Peyer's patch (tissue), 4 donors: ENCODE measurements around the gene TBX6. TPM values are rescaled to one million over a fixed set of nuclear protein-coding genes. Genes with fewer than 3 reads are reported as not detected.

Experiments used
- DNase-seq, 3 donors: peaks; one replicate each; pipeline ENCODE4 v3.0.0-alpha.2; 2017 to 2019
- H3K27ac ChIP-seq, 4 donors: fragments of 200-600 bp; sonication (generic); one replicate each; pipeline ENCODE4 v1.5.1; 2016 to 2019
- H3K27me3 ChIP-seq, 2 donors: fragments of 200-600 bp; sonication (generic); one replicate each; pipeline ENCODE4 v1.5.1; 2019
- H3K36me3 ChIP-seq, 3 donors: fragments of 200-600 bp; sonication (generic); one replicate each; pipeline ENCODE4 v1.5.1; 2016 to 2019
- H3K4me1 ChIP-seq, 4 donors: fragments of 200-600 bp; sonication (generic); one replicate each; pipeline ENCODE4 v1.5.1; 2016 to 2019
- H3K4me3 ChIP-seq, 4 donors: fragments of 200-600 bp; sonication (generic); 1 replicate in 3 of 4; 2 replicates in 1 of 4; pipeline ENCODE4 v1.5.1; 2016 to 2019; ENCODE audit warnings: mild to moderate bottlenecking in 1 of 4
- H3K9me3 ChIP-seq, 4 donors: fragments of 200-600 bp; sonication (generic); one replicate each; pipeline ENCODE4 v1.5.1; 2016 to 2019; ENCODE audit warnings: mild to moderate bottlenecking in 1 of 4
- CTCF ChIP-seq, 6 experiments: fragments of 450-650 bp in 4 of 6; fragments of 200-600 bp in 2 of 6; sonication (generic) in 1 of 6; IDR thresholded peaks; one replicate each; pipeline ENCODE4 v1.5.1; 2017 to 2019; ENCODE audit warnings: antibody characterized with exemption in 6 of 6, mild to moderate bottlenecking in 3 of 6, moderate library complexity in 1 of 6
- POLR2A ChIP-seq, 2 donors: fragments of 450-650 bp; IDR thresholded peaks; one replicate each; pipeline ENCODE4 v1.5.1; 2017; ENCODE audit warnings: antibody characterized with exemption in 2 of 2, mild to moderate bottlenecking in 2 of 2, moderate library complexity in 2 of 2
- total RNA-seq, 4 donors: library from RNA; depleted of rRNA; stranded (reverse); fragments of >200 nt; gene quantifications; one replicate each; pipeline ENCODE4 v1.1.0, GENCODE V29; 2016

The TBX6 gene
- total RNA-seq, 4 donors from 2014 or later, result 0.53 to 3.4 (median 2.2) TPM

GRCh38 chr16:30088832-30089624 lies 2.7 kb downstream of the TBX6 start:
- Histone ChIP-seq H3K4me3 (no peak overlapping the region), H3K36me3 (peaks cover 0 to 22% (median 0%) of the 10 kb centered on the region in 3 donors), H3K4me1 (peaks cover 0 to 27% (median 19%) of the 10 kb centered on the region in 4 donors), H3K27ac (no peak overlapping the region), H3K9me3 (no peaks in the 10 kb centered on the region), H3K27me3 (no peaks in the 10 kb centered on the region)
- DNase-seq, result no peak
- TF ChIP-seq POLR2A (IDR thresholded peaks at IDR 0.05) (no peak), CTCF (IDR thresholded peaks at IDR 0.05) (no peak)

- Histone ChIP-seq H3K27ac (no peak overlapping the region), H3K27me3 (no peaks in the 10 kb centered on the region), H3K36me3 (peaks cover 0 to 25% (median 0%) of the 10 kb centered on the region in 3 donors), H3K4me1 (peaks cover 0 to 24% (median 17%) of the 10 kb centered on the region in 4 donors), H3K9me3 (no peaks in the 10 kb centered on the region), H3K4me3 (no peak overlapping the region)
- TF ChIP-seq POLR2A (IDR thresholded peaks at IDR 0.05), result no peak
- DNase-seq, result no peak
Measured at GRCh38 chr16:30088237-30088831, 3.4 kb downstream of the TBX6 start.

GRCh38 chr16:30087181-30087898 lies 4.4 kb downstream of the TBX6 start:
- no peak for DNase-seq
- peaks cover 0 to 14% (median 7%) of the 10 kb centered on the region in 4 donors for H3K4me1 ChIP-seq
- TF ChIP-seq CTCF (IDR thresholded peaks at IDR 0.05) (no peak), POLR2A (IDR thresholded peaks at IDR 0.05) (no peak)
- H3K27ac ChIP-seq, result no peak overlapping the region
- H3K4me3 ChIP-seq, result no peak overlapping the region
- H3K36me3 ChIP-seq, result peaks cover 0 to 35% (median 0%) of the 10 kb centered on the region in 3 donors
- no peaks in the 10 kb centered on the region for H3K9me3 ChIP-seq
- H3K27me3 ChIP-seq, result no peaks in the 10 kb centered on the region

- H3K4me3 ChIP-seq, result no peak overlapping the region
- no peak for DNase-seq
- H3K9me3 ChIP-seq, result no peaks in the 10 kb centered on the region
- TF ChIP-seq POLR2A (IDR thresholded peaks at IDR 0.05) (no peak), CTCF (IDR thresholded peaks at IDR 0.05) (no peak)
- no peaks in the 10 kb centered on the region for H3K27me3 ChIP-seq
- H3K27ac ChIP-seq, result no peak overlapping the region
- peaks cover 0 to 44% (median 0%) of the 10 kb centered on the region in 3 donors for H3K36me3 ChIP-seq
- peaks cover 0 to 11% (median 4%) of the 10 kb centered on the region in 4 donors for H3K4me1 ChIP-seq
Measured at GRCh38 chr16:30086291-30087140, 5.2 kb downstream of the TBX6 start.

GRCh38 chr16:30085820-30086219 lies 5.9 kb downstream of the TBX6 start:
- Histone ChIP-seq H3K4me3 (no peak overlapping the region), H3K27me3 (no peaks in the 10 kb centered on the region), H3K4me1 (peaks cover 0 to 4% (median 0%) of the 10 kb centered on the region in 4 donors), H3K27ac (no peak overlapping the region), H3K36me3 (peaks cover 0 to 51% (median 0%) of the 10 kb centered on the region in 3 donors), H3K9me3 (no peaks in the 10 kb centered on the region)
- no peak for TF ChIP-seq POLR2A (IDR thresholded peaks at IDR 0.05)
- TF ChIP-seq CTCF (IDR thresholded peaks at IDR 0.05), result no peak
- DNase-seq, result no peak
